GM20431 (cell line): ENCODE measurements around the gene IFTAP.

Experiments
- in situ Hi-C: fragments of 300-500 bp; cut with MseI, MboI; formaldehyde crosslinking; loops from one replicate; pipeline ENCODE4 v1.15.0; 2020; ENCODE audit warnings: low sequenced_read_pairs; ENCODE audit not compliant: unreplicated experiment

The IFTAP gene

DNA sequence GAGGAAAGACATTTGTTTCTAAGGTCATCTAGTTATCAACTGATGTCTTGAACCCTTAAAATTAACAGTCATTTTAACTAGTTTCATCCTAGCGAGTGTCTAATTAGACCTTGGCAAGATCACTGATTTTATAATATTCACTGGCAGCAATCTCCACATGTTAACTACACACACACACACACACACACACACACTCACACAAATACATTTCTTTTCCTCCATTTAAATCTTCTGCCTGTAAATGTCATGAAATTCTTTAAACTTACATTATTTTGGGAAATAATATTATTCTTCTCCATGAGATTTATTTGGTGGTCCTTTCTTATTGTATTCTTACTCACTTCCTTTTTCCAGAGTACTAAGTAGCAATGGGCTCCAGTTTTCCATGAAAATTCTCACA is 2.9 kb upstream of the IFTAP start:
- in situ Hi-C loops, result no loop called here

DNA sequence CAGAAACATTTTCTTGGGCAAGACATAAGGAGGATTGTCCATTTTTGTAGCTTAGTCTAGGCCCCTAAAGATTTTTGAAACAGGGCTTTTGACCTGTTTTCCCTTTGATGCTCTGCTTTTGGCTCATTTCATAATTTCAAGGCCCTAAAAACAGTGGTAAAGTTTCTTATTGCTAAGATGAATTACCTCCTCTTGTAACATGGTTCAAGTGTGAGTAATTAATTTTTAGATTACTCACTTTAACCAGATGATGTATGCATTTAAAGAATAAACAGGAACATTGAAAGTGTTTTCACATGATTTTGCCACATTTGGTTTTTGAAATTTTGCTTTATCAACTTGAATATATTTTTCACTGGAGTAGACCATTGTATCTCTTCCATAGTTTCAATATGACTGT is 2.6 kb downstream of the IFTAP start:
- in situ Hi-C loops, result no loop called here

DNA sequence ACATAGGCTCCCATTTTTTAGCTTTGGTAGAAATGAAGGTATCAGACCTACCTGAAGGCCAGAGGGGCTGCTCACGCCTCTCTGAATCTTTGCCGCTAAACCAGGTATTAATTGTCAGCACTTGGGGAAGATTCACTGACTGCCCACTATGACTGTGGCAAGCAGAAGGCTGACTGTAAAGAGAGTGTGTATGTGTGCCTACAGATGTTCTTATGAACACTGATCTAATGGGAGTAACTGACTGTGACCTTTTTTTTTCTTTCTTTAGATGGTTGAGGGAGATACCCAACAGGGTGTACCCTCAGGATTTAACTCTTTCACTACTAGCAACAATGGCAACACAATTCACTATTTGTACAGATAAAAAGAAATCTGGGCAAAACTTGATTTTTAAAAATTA is 3.7 kb downstream of the IFTAP start, which contains the start of gene RAG2:
RAG2 (minus strand) TSS at position 186 of the 400 bp plus-strand sequence. CDS start 4,068 bp downstream, outside the sequence.
- in situ Hi-C loops, result no loop called here

DNA sequence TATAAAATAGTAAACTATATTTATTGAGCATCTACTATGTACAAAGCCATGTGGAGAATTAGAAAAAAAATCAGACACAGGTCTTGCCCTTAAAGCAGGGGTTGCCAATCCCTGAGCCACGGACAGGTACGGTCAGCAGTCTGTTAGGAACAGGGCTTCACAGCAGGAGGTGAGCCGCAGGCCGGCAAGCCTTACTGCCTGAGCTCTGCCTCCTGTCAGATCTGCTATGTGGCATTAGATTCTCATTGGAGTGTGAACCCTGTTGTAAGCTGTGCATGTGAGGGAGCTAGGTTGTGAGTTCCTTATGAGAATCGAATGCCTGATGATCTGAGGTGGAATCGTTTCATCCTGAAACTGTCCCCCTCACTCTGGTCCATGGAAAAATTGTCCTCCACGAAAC is 5.9 kb downstream of the IFTAP start:
- in situ Hi-C loops, result no loop called here

DNA sequence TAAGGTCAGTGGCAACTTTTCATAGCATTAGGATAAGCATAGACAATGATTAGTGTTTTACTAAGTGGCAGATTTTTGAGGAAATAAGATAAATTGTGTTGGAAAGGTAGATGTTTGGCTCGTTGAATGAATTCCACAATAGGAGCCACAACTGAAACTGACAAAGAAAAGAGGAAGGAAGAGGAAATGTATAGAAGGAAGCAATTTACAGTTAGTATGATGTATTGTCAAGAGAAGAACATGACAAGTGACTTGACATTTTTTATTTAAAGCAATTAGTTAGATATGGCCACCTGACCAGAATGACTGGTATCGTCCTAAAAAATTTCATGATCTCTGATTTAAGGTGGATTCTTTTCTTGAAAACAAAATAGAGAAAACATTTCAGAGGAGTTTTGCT is 6.9 kb downstream of the IFTAP start:
- in situ Hi-C loops, result no loop called here

DNA sequence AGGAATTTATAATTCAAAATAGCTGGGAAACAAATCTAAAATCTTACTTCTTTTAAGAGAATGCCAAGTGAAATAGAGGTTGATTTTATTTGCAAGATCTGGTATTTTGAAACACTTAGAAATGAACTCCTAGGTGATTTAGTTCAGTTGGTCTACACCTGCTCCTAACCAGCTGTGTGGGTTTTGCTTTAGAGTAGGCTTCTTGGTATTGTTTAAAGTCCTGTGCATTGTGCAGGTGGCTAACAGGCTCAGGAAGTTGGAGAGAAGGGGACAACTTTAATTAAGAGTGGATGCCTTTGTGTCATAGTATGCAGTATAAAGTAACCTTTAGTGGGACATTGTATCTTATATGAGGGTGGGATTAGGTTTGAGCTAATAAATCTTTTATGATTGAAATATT is 7.8 kb downstream of the IFTAP start:
- in situ Hi-C loops, result no loop called here

DNA sequence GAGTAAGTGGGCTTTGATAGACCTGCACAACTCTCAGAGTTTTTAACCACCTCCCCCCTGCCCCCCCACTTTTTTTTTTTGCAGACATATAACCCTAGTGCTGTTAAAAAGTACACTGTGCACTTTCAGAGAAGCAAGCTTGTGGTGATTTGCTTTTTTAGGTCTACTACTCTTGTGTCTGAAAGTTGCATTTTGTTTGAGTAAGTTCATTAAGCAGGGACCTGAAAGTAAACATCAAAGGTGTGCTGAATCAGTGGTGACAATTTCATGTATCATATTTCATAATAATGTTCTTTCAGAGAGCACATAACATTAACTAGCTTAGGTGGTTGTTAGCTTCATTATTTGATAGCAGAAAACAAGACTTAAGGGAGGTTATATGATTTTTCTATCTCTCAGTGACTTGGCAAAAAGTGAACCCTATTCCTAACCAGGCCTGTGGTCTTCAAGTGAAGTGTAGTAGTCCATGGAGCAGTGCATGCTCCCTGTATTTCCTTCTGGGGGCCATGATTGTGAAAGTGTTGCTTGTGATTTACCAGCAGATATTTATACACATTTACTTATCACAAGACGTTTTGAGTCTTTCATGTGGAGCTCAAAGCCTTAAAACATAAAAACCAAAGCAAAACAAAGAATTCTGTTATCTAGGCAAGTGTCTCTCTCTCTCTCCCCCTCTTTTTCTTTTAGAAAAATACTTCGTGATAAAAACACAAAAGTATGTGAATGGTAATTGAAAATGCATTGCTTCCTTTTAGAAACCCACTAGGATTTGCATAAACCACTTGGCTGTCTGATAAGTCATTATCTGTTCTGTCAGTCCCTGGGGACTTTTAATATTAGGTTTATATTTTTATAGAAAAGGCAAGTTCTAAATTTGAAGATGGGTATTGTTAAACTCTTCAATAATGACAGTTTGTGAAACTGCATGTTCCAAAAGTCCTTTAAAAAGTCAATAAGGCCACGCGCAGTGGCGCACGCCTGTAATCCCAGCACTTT is 11.2 kb downstream of the IFTAP start:
- in situ Hi-C loops, result no loop called here

DNA sequence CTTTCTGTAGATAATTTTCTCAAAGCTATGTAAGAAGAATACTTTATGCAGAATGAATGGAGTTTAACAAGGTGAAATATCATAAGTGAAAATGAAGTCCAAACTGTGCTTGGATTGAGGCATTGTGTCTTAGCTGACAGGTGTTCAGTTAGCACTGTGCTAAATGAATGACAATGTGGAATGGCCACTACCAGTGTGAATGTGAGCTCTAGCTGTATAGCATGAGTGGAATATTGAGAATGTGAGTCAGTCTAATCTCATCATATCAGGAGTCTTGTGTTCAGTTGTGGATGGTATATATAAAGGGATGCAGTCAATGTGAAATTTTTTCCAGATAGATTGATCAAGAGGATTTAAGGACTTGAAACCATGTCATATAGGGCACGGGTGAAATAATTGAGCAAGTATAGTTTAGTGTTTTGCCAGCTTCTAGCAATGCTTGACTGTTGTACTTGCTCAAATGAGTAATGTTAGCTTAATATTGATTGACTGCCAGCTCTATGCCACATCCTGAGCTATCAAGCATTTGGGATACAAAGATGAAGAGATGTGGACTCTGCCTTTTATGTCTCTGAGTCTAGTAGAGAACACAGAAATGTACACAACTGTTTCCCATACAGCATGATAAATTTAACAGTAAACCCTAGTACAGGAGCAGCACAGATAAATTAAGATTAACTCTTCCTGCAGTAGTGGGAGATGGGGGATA is 14.3 kb downstream of the IFTAP start:
- in situ Hi-C loops, result no loop called here

DNA sequence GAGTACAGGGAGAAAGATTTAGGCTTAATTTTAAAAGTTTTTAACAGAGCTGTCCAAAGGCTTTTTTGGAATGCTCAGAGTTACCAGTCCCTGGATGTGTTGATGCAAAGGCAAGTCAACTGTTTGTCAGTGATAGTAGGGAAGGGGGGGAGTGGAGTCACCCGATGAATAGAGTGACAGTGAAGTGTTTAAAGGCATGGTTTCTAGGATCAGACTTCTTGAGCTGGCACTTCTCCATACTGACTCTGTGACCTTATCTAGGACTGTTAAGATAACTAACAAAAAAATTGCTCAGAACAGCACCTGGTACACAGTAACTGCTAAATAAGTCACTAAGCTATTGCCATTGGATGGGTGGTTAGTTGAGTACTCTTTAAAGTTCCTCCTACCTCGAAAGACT is 15.1 kb downstream of the IFTAP start:
- in situ Hi-C loops, result no loop called here

DNA sequence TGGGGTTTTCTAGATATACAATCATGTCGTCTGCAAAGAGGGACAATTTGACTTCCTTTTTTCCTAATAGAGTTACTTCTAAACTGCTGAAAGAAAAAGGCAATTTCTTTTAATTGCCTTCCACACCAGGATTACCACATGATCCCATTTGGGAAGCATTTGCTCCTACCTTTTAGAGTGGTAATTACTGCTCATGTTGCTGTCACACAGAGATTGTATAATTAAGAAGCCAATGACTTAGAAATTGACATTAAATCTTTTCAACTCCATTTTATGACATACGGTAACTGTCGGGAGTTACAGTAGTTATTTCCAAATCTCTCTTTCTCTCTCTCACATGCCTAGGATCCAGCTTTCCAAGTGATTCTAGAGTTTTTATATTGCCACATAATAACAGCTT is 21.5 kb downstream of the IFTAP start:
- in situ Hi-C loops, result no loop called here

DNA sequence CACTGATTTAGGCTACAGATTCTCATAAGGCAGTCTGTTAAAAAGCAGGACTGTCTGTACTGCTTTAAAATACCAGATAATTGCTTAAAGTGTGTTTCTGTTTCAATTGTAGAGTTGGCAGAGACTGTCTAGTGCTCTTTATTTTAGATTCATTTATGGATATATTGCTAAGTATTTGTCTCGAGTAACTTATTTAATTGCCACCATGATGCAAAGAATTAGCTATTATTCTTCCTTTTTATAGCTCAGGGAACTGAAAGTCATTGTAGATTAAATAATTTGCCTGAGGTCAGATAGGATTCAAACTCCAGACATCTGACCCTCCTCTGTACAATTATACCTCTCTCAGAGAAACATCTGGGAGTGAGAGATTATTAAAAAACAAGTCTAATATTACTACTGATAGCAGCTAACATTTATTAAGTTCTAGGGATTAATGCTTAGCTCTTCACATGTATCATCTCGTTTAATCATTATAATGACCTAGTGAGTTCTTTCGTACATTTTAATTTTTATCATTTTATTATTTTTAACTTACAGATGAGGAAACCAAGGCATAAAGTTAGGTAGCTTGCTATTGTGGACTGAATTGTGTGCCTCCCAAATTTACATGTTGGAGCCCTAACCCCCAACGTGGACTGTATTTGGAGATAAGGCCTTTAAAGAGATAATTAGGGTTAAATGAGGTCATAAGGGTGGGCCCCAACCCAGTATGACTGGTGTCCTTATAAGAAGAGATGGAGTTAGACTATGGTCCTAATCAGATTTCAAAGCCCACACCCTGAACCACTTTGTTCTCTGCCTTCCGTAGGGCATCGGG is 23.5 kb downstream of the IFTAP start:
- in situ Hi-C loops, result no loop called here

DNA sequence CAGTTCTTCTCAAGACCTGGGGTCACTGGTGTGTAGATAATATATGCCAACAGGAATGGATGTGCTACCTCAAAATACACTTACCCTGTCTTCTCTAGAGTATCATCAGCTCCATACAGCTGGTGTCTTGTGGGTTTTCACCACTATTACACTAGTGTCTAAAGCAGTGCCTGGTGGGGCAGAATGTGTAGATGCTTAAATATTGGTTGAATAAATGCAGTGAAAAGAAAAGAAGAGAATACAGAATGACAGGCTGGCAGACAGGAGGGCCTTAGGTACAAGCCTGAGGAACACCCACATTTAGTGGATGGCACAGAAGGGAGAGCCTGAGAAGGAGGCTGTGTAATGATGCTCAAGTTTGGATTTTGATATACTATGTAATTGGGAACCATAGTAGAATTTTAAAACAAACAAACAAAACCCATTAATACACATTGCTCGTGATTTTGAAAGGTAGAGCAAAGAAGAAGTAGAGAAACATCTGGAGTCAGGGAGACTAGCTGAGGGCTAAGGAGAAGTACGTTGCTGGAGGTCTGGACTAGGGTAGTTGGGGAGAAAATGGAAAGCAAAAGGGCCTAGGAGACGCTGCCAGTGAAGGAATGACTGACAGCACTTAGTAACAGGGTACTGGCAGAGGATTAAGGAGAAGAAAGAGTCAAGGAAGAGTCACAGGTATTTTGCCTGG is 24.2 kb downstream of the IFTAP start:
- in situ Hi-C loops, result no loop called here

DNA sequence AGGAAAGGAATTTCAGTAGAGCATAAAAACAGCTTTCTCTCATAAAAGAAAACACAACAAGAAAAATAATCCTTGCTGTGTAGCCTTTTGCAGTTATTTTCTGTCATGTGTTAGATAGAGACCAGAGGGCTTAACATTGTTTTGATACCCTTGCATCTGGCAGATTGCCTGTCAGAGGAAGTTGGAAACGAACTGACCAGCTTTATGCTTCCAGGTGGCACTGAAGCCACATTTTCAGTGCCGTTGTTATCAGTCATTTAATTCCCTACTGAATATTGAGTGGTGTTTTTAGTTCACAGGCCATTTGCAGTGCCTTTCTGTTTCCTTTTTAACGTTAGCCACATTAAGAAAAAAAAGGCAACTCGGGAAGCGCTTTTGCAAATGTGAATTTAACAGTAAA is 25.2 kb downstream of the IFTAP start:
- in situ Hi-C loops, result no loop called here

DNA sequence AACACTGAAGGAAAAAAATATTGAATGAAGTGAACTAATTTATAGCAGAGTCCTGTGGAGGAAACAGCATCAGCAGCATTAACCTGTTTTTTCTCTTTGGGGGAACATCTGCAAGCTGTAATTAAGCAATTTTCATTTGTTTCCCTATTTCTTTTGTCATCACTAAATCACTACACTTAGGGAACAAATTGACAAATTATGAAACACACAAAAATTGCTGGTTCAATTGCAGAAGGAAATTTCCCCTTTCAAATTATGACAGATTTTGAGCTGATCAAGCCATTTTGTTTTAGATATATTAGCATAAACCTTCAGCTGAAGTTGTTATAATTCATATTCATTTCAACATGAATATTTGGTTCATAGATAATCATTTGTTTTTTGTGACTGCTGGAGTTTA is 25.9 kb downstream of the IFTAP start:
- in situ Hi-C loops, result no loop called here

DNA sequence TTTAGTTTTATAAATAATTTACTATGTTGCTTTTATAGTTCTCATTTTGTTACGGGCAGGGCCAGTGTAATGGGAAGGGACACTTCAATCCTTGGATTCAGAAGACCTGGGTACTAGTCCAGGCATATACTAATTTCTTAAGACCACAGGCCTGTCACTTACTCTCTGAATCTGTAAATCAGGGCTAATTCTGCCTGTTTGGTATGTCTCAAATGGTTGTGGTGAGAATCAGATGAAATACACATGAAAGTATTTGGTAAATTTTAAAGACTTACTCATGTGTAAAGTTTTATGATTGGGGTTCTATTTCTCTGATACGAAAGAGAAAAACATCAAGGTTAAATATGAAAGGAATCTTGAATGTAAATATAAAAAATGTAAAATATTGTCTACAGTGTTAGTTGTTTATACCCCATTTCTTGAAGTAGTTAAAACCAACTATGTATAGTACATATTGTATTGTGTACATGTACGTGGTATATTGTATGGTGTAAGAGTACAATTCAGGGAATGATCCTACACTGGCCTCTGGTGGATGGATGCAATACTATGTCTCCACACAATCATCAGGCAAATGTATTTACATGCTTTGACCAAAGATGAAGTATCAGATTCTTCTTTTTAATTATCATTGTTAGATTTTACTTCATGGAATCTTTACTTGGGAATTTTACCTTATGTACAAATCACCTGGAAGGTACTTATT is 28.3 kb downstream of the IFTAP start:
- in situ Hi-C loops, result no loop called here

DNA sequence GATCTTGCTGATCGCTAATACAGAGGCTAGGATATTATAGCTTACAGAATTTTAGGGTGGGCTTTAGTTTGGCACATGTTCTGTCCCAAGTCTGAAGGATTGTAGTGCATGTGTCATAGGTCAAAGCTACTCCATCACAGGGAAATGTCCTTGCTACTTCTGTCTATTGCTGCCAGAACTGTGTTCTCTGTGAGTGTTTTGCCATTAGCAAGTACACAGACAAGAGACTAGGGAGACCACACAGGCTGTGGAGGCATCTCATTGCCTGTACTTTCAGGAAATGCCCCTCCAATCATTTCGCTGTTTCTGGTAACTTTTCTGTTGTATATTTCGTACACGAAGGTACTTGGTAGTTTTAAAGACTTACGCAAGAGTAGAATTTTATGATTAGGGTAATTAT is 29.2 kb downstream of the IFTAP start:
- in situ Hi-C loops, result no loop called here

DNA sequence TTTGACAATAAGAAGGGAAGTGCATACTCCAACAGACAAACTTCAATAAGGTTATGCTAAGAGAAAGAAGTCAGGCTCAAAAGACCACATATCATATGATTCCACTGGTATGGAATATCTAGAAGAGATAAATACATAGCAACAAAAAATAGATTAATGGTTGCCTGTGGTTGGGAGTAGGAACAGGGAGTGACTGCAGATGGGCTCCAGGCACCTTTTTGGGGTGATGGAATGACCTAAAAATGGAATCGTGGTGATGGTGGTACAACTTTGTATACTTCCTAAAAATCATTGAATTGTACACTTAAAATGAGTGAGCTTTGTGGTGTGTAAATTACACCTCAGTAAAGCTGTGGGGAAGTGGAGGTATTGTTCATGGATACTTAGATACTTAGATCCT is 32.7 kb downstream of the IFTAP start:
- in situ Hi-C loops, result no loop called here

DNA sequence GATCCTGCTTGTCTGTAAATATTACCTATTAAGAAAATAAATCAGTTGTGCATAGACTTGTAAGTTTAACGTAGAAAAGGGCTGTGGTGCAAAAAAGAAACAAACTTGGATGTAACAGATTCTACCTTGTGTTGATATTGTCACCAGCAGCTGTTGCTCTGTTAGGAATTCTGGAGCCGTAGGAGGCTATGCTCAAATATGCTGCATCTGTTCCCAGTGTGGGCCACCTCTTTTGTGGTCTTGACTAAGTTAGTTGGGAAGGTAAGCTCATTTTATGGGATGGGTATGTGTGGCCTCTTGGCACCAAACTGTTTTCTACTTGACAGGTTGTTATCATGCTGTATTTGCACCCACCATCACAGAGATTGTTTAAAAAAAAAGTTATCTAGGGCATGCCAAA is 33.2 kb downstream of the IFTAP start:
- in situ Hi-C loops, result no loop called here

DNA sequence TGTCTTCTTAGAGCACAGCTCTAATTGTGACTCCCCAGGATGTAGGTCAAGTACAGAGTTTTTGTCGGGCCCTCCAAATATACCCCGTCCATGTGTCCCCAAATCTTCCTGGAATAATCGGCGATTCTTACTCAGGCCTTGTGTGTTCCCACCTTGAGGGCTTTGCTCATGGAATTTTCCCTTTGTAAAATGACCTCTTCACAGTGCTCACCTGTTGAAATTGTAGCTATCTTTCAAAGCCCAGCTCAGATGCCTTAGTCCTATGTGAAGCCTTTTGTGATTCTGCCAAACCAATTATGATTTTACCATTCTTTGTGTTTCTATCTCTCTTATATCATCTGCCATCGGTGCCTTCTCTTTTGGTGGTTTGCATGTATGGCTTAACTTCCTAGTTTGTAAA is 33.8 kb downstream of the IFTAP start:
- in situ Hi-C loops, result no loop called here
